Measurements from ENCODE around the gene MACROD2. TPM values are rescaled to one million over a fixed set of nuclear protein-coding genes. Genes with fewer than 3 reads are reported as not detected.

MACROD2 gene
- total RNA-seq, 4 donors from 2014 or later = 4.6 to 33.0 (median 8.3) TPM

- intact Hi-C loops (cut with DNase I; ENCODE audit: low total_unique reads) (no loop called here), in situ Hi-C loops (cut with MboI; ENCODE audit: low pct_ligation_motif_present in 1 of 4, low pct_unique_long_range_greater_than_20kb in 1 of 4, low sequenced_read_pairs in 3 of 4) (no loop called here)
- DNase-seq = no peak
- no peak overlapping the region for H3K4me3 ChIP-seq
- H3K36me3 ChIP-seq = no peaks in the 10 kb centered on the region
- 75 to 80% methylated on average over 1 of the region's 1 CpG for WGBS, 2 donors (ENCODE audit: low coverage in 1 of 2)
- H3K27ac ChIP-seq = no peak overlapping the region
- no peaks in the 10 kb centered on the region for H3K4me1 ChIP-seq
- H3K27me3 ChIP-seq = no peaks in the 10 kb centered on the region
- TF ChIP-seq POLR2AphosphoS5 (IDR thresholded peaks at IDR 0.05) = no peak
- TF ChIP-seq CTCF (IDR thresholded peaks at IDR 0.05) = no peak
- TF ChIP-seq POLR2A (IDR thresholded peaks at IDR 0.05) = no peak
- no peak for TF ChIP-seq EP300 (IDR thresholded peaks at IDR 0.05; ENCODE audit: low read depth)
- no peaks in the 10 kb centered on the region for H3K9me3 ChIP-seq
Measured at GRCh38 chr20:15199698-15200097, 1204.4 kb downstream of the MACROD2 start.

- Histone ChIP-seq H3K27ac (no peak overlapping the region), H3K36me3 (no peaks in the 10 kb centered on the region), H3K4me3 (no peak overlapping the region), H3K27me3 (no peaks in the 10 kb centered on the region), H3K4me1 (no peaks in the 10 kb centered on the region), H3K9me3 (no peaks in the 10 kb centered on the region)
- in situ Hi-C loops (cut with MboI; ENCODE audit: low pct_ligation_motif_present in 1 of 4, low pct_unique_long_range_greater_than_20kb in 1 of 4, low sequenced_read_pairs in 3 of 4) (no loop called here), intact Hi-C loops (cut with DNase I; ENCODE audit: low total_unique reads) (no loop called here)
- 62 to 89% methylated on average over 1 of the region's 1 CpG for WGBS, 2 donors (ENCODE audit: low coverage in 1 of 2)
- DNase-seq = no peak
- TF ChIP-seq POLR2A (IDR thresholded peaks at IDR 0.05) (no peak), EP300 (IDR thresholded peaks at IDR 0.05; ENCODE audit: low read depth) (no peak), POLR2AphosphoS5 (IDR thresholded peaks at IDR 0.05) (no peak), CTCF (IDR thresholded peaks at IDR 0.05) (no peak)
Measured at GRCh38 chr20:15200147-15200565, 1204.8 kb downstream of the MACROD2 start.

GRCh38 chr20:15201602-15202001 lies 1206.3 kb downstream of the MACROD2 start:
- 89 to 97% methylated on average over 1 of the region's 1 CpG for WGBS, 2 donors (ENCODE audit: low coverage in 1 of 2)
- in situ Hi-C loops (cut with MboI; ENCODE audit: low pct_ligation_motif_present in 1 of 4, low pct_unique_long_range_greater_than_20kb in 1 of 4, low sequenced_read_pairs in 3 of 4) (no loop called here), intact Hi-C loops (cut with DNase I; ENCODE audit: low total_unique reads) (no loop called here)
- H3K27ac ChIP-seq = no peak overlapping the region
- DNase-seq = no peak
- H3K4me1 ChIP-seq = no peaks in the 10 kb centered on the region
- TF ChIP-seq POLR2A (IDR thresholded peaks at IDR 0.05) = no peak
- TF ChIP-seq EP300 (IDR thresholded peaks at IDR 0.05; ENCODE audit: low read depth) = no peak
- no peak for TF ChIP-seq POLR2AphosphoS5 (IDR thresholded peaks at IDR 0.05)
- TF ChIP-seq CTCF (IDR thresholded peaks at IDR 0.05) = no peak
- H3K9me3 ChIP-seq = no peaks in the 10 kb centered on the region
- no peak overlapping the region for H3K4me3 ChIP-seq
- no peaks in the 10 kb centered on the region for H3K27me3 ChIP-seq
- H3K36me3 ChIP-seq = no peaks in the 10 kb centered on the region

GRCh38 chr20:15204234-15204633 lies 1208.9 kb downstream of the MACROD2 start:
- H3K36me3 ChIP-seq = no peaks in the 10 kb centered on the region
- no peak overlapping the region for H3K4me3 ChIP-seq
- 92 to 93% methylated on average over 5 of the region's 5 CpGs for WGBS, 2 donors (ENCODE audit: low coverage in 1 of 2)
- intact Hi-C loops (cut with DNase I; ENCODE audit: low total_unique reads) = no loop called here
- no peaks in the 10 kb centered on the region for H3K27me3 ChIP-seq
- in situ Hi-C loops (cut with MboI; ENCODE audit: low pct_ligation_motif_present in 1 of 4, low pct_unique_long_range_greater_than_20kb in 1 of 4, low sequenced_read_pairs in 3 of 4) = no loop called here
- no peaks in the 10 kb centered on the region for H3K4me1 ChIP-seq
- no peak overlapping the region for H3K27ac ChIP-seq
- no peak for DNase-seq
- H3K9me3 ChIP-seq = peaks cover 0 to 4% of the 10 kb centered on the region in 2 donors
- no peak for TF ChIP-seq POLR2AphosphoS5 (IDR thresholded peaks at IDR 0.05)
- TF ChIP-seq EP300 (IDR thresholded peaks at IDR 0.05; ENCODE audit: low read depth) = no peak
- no peak for TF ChIP-seq POLR2A (IDR thresholded peaks at IDR 0.05)
- no peak for TF ChIP-seq CTCF (IDR thresholded peaks at IDR 0.05)
